ENCODE results near the gene TRIM60.
"Not testable (repeated sequence)": the region's sequence is repeated elsewhere in the genome, so short reads cannot be mapped to it uniquely, and the experiment has no call there.

The TRIM60 gene

GRCh38 chr4:165048170-165048569 lies 16.4 kb downstream of the TRIM60 start:
- no peak overlapping the region for H3K9ac ChIP-seq (ENCODE audit: low read depth in 1 of 2, low read length in 2 of 2)
- H3K4me1 ChIP-seq (ENCODE audit: control insufficient read depth in 1 of 2, insufficient read depth in 2 of 2, low read length in 2 of 2), result no peaks in the 10 kb centered on the region

GRCh38 chr4:165052627-165053026 lies 20.8 kb downstream of the TRIM60 start:
- H3K27me3 ChIP-seq (ENCODE audit: control insufficient read depth in 1 of 2, insufficient read depth in 2 of 2, low read length in 2 of 2), result no peaks in the 10 kb centered on the region
- H3K9me3 ChIP-seq (ENCODE audit: control insufficient read depth in 1 of 2, low read length in 2 of 2), result no peaks in the 10 kb centered on the region
- no peaks in the 10 kb centered on the region for H3K4me1 ChIP-seq (ENCODE audit: control insufficient read depth in 1 of 2, insufficient read depth in 2 of 2, low read length in 2 of 2)
- H3K27ac ChIP-seq (ENCODE audit: low read depth, low read length), result no peak overlapping the region
- no peaks in the 10 kb centered on the region for H3K36me3 ChIP-seq (ENCODE audit: control insufficient read depth in 1 of 2, insufficient read depth in 2 of 2, low read length in 2 of 2)
- no peak overlapping the region for H3K4me3 ChIP-seq (ENCODE audit: low read depth in 1 of 2, low read length in 2 of 2)
- H3K9ac ChIP-seq (ENCODE audit: low read depth in 1 of 2, low read length in 2 of 2), result no peak overlapping the region

More at GRCh38 chr4:165048170-165048569, 16.4 kb downstream of the TRIM60 start:
- Histone ChIP-seq H3K4me3 (ENCODE audit: low read depth in 1 of 2, low read length in 2 of 2) (no peak overlapping the region), H3K27ac (ENCODE audit: low read depth, low read length) (no peak overlapping the region), H3K9me3 (ENCODE audit: control insufficient read depth in 1 of 2, low read length in 2 of 2) (no peaks in the 10 kb centered on the region), H3K27me3 (ENCODE audit: control insufficient read depth in 1 of 2, insufficient read depth in 2 of 2, low read length in 2 of 2) (no peaks in the 10 kb centered on the region), H3K36me3 (ENCODE audit: control insufficient read depth in 1 of 2, insufficient read depth in 2 of 2, low read length in 2 of 2) (no peaks in the 10 kb centered on the region)

DNA sequence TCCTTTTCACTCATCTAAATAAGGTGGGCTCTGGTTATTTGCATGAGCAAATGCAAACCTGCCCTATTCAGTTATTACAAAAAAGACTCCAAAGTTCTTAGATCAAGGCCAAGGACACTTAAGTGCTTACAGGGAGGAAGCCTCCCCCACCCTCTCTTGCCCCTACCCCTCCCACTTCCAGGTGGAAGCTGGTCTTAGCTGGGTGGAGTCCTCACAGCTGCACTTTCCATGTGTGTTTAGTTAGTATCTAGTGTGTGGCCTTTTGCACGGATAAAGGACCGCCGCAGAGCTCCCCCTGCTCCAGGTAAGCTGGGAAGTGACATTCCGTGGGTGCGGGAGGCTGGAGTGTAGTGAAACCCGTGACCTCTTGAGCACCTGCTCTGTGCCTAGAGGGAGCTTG lies 21.8 kb downstream of the TRIM60 start, which contains the start of gene TRIM75:
TRIM75 (plus strand) TSS at position 222 of the 400 bp plus-strand sequence. CDS start 5,282 bp downstream, outside the sequence.
- Histone ChIP-seq H3K27ac (ENCODE audit: low read depth, low read length) (no peak within 1 kb of the TSS), H3K27me3 (ENCODE audit: control insufficient read depth in 1 of 2, insufficient read depth in 2 of 2, low read length in 2 of 2) (no peaks in the 10 kb centered on the region), H3K4me3 (ENCODE audit: low read depth in 1 of 2, low read length in 2 of 2) (no peak within 1 kb of the TSS), H3K9ac (ENCODE audit: low read depth in 1 of 2, low read length in 2 of 2) (no peak within 1 kb of the TSS), H3K36me3 (ENCODE audit: control insufficient read depth in 1 of 2, insufficient read depth in 2 of 2, low read length in 2 of 2) (no peaks in the 10 kb centered on the region), H3K9me3 (ENCODE audit: control insufficient read depth in 1 of 2, low read length in 2 of 2) (no peaks in the 10 kb centered on the region), H3K4me1 (ENCODE audit: control insufficient read depth in 1 of 2, insufficient read depth in 2 of 2, low read length in 2 of 2) (no peaks in the 10 kb centered on the region)

DNA sequence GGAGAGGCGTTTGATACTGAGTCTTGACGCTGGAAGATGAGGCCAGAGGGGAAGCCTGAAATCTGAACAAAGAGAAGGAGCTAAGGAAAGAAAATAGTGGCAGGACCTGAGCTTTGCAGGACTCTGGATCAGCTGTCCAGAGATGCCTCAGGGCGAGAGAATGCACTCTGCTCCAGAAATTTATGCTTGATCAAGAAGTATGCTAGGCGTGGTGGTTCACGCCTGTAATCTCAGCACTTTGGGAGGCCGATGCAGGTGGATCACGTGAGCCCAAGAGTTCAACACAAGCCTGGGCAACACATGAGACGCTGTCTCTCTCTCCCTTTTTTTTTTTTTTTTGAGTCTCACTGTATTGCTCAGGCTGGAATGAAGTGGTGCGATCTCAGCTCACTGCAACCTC lies 23.8 kb downstream of the TRIM60 start:
- Histone ChIP-seq H3K4me3 (ENCODE audit: low read depth in 1 of 2, low read length in 2 of 2) (no peak overlapping the region), H3K9me3 (ENCODE audit: control insufficient read depth in 1 of 2, low read length in 2 of 2) (no peaks in the 10 kb centered on the region), H3K27me3 (ENCODE audit: control insufficient read depth in 1 of 2, insufficient read depth in 2 of 2, low read length in 2 of 2) (no peaks in the 10 kb centered on the region)

GRCh38 chr4:165058666-165059065 lies 26.9 kb downstream of the TRIM60 start:
- no peaks in the 10 kb centered on the region for H3K4me1 ChIP-seq (ENCODE audit: control insufficient read depth in 1 of 2, insufficient read depth in 2 of 2, low read length in 2 of 2)
- no peak overlapping the region for H3K27ac ChIP-seq (ENCODE audit: low read depth, low read length)
- H3K9me3 ChIP-seq (ENCODE audit: control insufficient read depth in 1 of 2, low read length in 2 of 2), result no peaks in the 10 kb centered on the region
- H3K9ac ChIP-seq (ENCODE audit: low read depth in 1 of 2, low read length in 2 of 2), result no peak overlapping the region
- no peaks in the 10 kb centered on the region for H3K27me3 ChIP-seq (ENCODE audit: control insufficient read depth in 1 of 2, insufficient read depth in 2 of 2, low read length in 2 of 2)
- H3K36me3 ChIP-seq (ENCODE audit: control insufficient read depth in 1 of 2, insufficient read depth in 2 of 2, low read length in 2 of 2), result no peaks in the 10 kb centered on the region
- H3K4me3 ChIP-seq (ENCODE audit: low read depth in 1 of 2, low read length in 2 of 2), result no peak overlapping the region

More for the DNA sequence above, 23.8 kb downstream of the TRIM60 start:
- H3K9ac ChIP-seq (ENCODE audit: low read depth in 1 of 2, low read length in 2 of 2), result no peak overlapping the region
- no peaks in the 10 kb centered on the region for H3K36me3 ChIP-seq (ENCODE audit: control insufficient read depth in 1 of 2, insufficient read depth in 2 of 2, low read length in 2 of 2)
- no peaks in the 10 kb centered on the region for H3K4me1 ChIP-seq (ENCODE audit: control insufficient read depth in 1 of 2, insufficient read depth in 2 of 2, low read length in 2 of 2)
- H3K27ac ChIP-seq (ENCODE audit: low read depth, low read length), result no peak overlapping the region

- Histone ChIP-seq H3K27me3 (ENCODE audit: control insufficient read depth in 1 of 2, insufficient read depth in 2 of 2, low read length in 2 of 2) (no peaks in the 10 kb centered on the region), H3K4me1 (ENCODE audit: control insufficient read depth in 1 of 2, insufficient read depth in 2 of 2, low read length in 2 of 2) (no peaks in the 10 kb centered on the region), H3K4me3 (ENCODE audit: low read depth in 1 of 2, low read length in 2 of 2) (no peak overlapping the region), H3K9me3 (ENCODE audit: control insufficient read depth in 1 of 2, low read length in 2 of 2) (no peaks in the 10 kb centered on the region), H3K36me3 (ENCODE audit: control insufficient read depth in 1 of 2, insufficient read depth in 2 of 2, low read length in 2 of 2) (no peaks in the 10 kb centered on the region), H3K9ac (ENCODE audit: low read depth in 1 of 2, low read length in 2 of 2) (no peak overlapping the region), H3K27ac (ENCODE audit: low read depth, low read length) (no peak overlapping the region)
Measured at GRCh38 chr4:165059386-165059785, 27.6 kb downstream of the TRIM60 start.

DNA sequence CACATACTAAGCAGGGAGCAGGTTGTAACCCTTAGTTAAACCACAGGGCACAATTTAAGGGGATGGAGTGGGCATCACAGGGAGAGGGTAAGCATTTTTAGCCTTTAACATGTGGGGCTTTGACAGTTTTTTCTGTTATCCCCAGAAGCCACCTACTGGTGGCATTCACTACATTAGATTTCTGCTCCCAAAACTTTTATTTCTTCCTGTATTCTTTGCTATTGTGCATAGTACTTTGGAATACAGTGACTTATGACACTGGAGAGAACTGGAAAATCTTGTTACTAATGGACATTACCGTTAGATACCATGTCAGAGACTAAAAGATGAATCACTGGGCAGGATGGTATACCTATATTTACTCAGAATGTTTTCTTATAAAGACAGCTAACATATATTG lies 29.1 kb downstream of the TRIM60 start:
- no peaks in the 10 kb centered on the region for H3K4me1 ChIP-seq (ENCODE audit: control insufficient read depth in 1 of 2, insufficient read depth in 2 of 2, low read length in 2 of 2)
- no peak overlapping the region for H3K4me3 ChIP-seq (ENCODE audit: low read depth in 1 of 2, low read length in 2 of 2)
- no peaks in the 10 kb centered on the region for H3K27me3 ChIP-seq (ENCODE audit: control insufficient read depth in 1 of 2, insufficient read depth in 2 of 2, low read length in 2 of 2)
- no peak overlapping the region for H3K27ac ChIP-seq (ENCODE audit: low read depth, low read length)
- no peaks in the 10 kb centered on the region for H3K9me3 ChIP-seq (ENCODE audit: control insufficient read depth in 1 of 2, low read length in 2 of 2)
- no peaks in the 10 kb centered on the region for H3K36me3 ChIP-seq (ENCODE audit: control insufficient read depth in 1 of 2, insufficient read depth in 2 of 2, low read length in 2 of 2)
- H3K9ac ChIP-seq (ENCODE audit: low read depth in 1 of 2, low read length in 2 of 2), result no peak overlapping the region

DNA sequence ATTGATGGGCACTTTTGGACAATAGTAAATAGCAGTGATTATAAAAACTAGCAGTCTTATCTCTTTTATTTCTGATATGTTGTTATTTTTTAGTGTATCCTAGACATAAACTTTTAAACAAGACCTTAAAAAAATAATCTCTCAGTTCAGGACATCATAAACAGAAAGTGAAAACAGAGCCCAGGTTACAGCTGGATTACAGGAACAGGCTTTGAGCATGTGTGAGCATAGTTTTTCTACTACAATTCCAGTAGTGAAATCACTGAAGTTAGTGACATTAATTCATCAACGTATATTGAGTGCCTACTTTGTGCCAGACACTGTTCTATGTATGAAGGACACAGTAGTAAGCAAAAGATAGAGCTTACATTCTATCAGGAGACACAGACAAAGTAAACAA lies 38.8 kb downstream of the TRIM60 start:
- Histone ChIP-seq H3K27ac (ENCODE audit: low read depth, low read length) (no peak overlapping the region), H3K36me3 (ENCODE audit: control insufficient read depth in 1 of 2, insufficient read depth in 2 of 2, low read length in 2 of 2) (no peaks in the 10 kb centered on the region), H3K27me3 (ENCODE audit: control insufficient read depth in 1 of 2, insufficient read depth in 2 of 2, low read length in 2 of 2) (no peaks in the 10 kb centered on the region), H3K9ac (ENCODE audit: low read depth in 1 of 2, low read length in 2 of 2) (no peak overlapping the region), H3K4me1 (ENCODE audit: control insufficient read depth in 1 of 2, insufficient read depth in 2 of 2, low read length in 2 of 2) (no peaks in the 10 kb centered on the region), H3K4me3 (ENCODE audit: low read depth in 1 of 2, low read length in 2 of 2) (no peak overlapping the region), H3K9me3 (ENCODE audit: control insufficient read depth in 1 of 2, low read length in 2 of 2) (no peaks in the 10 kb centered on the region)

- not testable (repeated sequence) for H3K36me3 ChIP-seq (ENCODE audit: control insufficient read depth in 1 of 2, insufficient read depth in 2 of 2, low read length in 2 of 2); H3K9me3 ChIP-seq (ENCODE audit: control insufficient read depth in 1 of 2, low read length in 2 of 2); H3K27ac ChIP-seq (ENCODE audit: low read depth, low read length); H3K27me3 ChIP-seq (ENCODE audit: control insufficient read depth in 1 of 2, insufficient read depth in 2 of 2, low read length in 2 of 2); H3K4me3 ChIP-seq (ENCODE audit: low read depth in 1 of 2, low read length in 2 of 2); H3K4me1 ChIP-seq (ENCODE audit: control insufficient read depth in 1 of 2, insufficient read depth in 2 of 2, low read length in 2 of 2); H3K9ac ChIP-seq (ENCODE audit: low read depth in 1 of 2, low read length in 2 of 2)
Measured at GRCh38 chr4:165073346-165073745, 41.5 kb downstream of the TRIM60 start.

DNA sequence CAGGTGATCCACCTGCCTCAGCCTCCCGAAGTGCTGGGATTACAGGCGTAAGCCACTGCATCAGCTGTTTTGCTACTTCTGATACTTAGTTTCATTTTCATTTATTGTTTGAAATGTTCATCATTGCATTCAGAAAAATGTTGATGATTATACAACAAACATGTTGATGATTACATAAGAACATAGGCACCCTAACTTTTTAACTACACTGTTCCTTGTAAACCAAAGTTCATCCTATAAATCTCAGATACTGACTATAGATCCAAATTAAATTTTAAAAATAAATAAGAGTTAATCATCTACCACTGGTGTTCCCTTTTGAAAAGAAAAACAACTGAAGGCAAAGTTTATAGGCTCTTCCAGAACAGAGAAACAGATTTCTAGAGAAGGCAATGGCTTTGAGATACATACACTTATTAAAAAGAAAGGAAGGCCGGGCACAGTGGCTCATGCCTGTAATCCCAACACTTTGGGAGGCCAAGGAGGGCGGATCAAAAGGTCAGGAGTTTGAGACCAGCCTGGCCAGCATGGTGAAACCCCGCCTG lies 45.3 kb downstream of the TRIM60 start:
- Histone ChIP-seq H3K9ac (ENCODE audit: low read depth in 1 of 2, low read length in 2 of 2) (no peak overlapping the region), H3K4me3 (ENCODE audit: low read depth in 1 of 2, low read length in 2 of 2) (no peak overlapping the region), H3K36me3 (ENCODE audit: control insufficient read depth in 1 of 2, insufficient read depth in 2 of 2, low read length in 2 of 2) (peaks cover 4 to 6% of the 10 kb centered on the region in 2 donors), H3K9me3 (ENCODE audit: control insufficient read depth in 1 of 2, low read length in 2 of 2) (no peaks in the 10 kb centered on the region), H3K4me1 (ENCODE audit: control insufficient read depth in 1 of 2, insufficient read depth in 2 of 2, low read length in 2 of 2) (no peaks in the 10 kb centered on the region), H3K27me3 (ENCODE audit: control insufficient read depth in 1 of 2, insufficient read depth in 2 of 2, low read length in 2 of 2) (no peaks in the 10 kb centered on the region), H3K27ac (ENCODE audit: low read depth, low read length) (no peak overlapping the region)

DNA sequence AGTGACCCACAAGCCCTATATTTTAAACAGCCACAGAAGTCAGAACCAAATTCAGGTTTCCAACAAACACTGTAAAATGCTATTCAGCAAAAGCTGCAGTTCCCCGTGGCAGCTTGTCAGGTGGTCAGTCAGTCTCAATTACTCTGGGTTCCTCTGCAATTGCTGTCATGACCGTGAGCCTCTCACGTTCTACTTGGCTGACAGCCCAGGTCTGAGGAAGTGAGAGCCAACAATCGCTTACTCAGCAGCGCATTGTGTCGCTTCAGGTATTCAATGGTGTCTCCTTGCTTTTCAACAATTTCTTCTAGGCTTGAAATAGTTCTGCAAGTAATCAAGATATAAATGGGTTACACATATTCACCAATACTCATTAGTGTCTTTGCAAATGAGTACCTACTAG lies 47.7 kb downstream of the TRIM60 start:
- H3K9ac ChIP-seq (ENCODE audit: low read depth in 1 of 2, low read length in 2 of 2), result no peak overlapping the region
- H3K27me3 ChIP-seq (ENCODE audit: control insufficient read depth in 1 of 2, insufficient read depth in 2 of 2, low read length in 2 of 2), result no peaks in the 10 kb centered on the region
- no peaks in the 10 kb centered on the region for H3K4me1 ChIP-seq (ENCODE audit: control insufficient read depth in 1 of 2, insufficient read depth in 2 of 2, low read length in 2 of 2)
- peaks cover 4 to 9% of the 10 kb centered on the region in 2 donors for H3K36me3 ChIP-seq (ENCODE audit: control insufficient read depth in 1 of 2, insufficient read depth in 2 of 2, low read length in 2 of 2)
- no peaks in the 10 kb centered on the region for H3K9me3 ChIP-seq (ENCODE audit: control insufficient read depth in 1 of 2, low read length in 2 of 2)
- H3K27ac ChIP-seq (ENCODE audit: low read depth, low read length), result no peak overlapping the region
- H3K4me3 ChIP-seq (ENCODE audit: low read depth in 1 of 2, low read length in 2 of 2), result no peak overlapping the region

Data from duodenal mucosa (tissue), 2 donors.